NCI-H1694 (cell line): ENCODE data around the gene ZBTB46.
"Not testable (repeated sequence)": the region's sequence is repeated elsewhere in the genome, so short reads cannot be mapped to it uniquely, and the experiment has no call there.

Source experiments
- DNase-seq: peaks from one replicate; lab custom pipeline; 2025; lab: John Stamatoyannopoulos, UW

The ZBTB46 gene

DNA sequence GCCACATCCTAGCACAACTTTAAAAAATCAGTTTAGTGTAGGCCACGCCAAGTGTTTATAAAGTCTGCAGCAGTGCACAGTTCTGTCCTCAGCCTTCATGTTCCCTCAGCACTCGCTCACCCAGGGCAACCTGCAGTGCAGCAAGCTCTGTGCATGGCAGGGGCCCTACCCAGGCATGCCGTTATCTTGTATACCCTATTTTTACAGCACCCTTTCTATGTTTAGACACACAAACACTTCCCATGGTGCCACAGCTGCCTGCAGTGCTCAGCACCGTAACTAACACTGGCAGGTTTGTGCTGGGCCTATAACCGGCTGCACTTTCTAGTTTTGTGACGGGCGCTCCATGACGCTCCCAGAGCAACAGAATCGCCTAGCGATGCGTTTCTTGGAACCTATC, 43.8 kb downstream of the ZBTB46 start:
- DNase-seq: no peak

DNA sequence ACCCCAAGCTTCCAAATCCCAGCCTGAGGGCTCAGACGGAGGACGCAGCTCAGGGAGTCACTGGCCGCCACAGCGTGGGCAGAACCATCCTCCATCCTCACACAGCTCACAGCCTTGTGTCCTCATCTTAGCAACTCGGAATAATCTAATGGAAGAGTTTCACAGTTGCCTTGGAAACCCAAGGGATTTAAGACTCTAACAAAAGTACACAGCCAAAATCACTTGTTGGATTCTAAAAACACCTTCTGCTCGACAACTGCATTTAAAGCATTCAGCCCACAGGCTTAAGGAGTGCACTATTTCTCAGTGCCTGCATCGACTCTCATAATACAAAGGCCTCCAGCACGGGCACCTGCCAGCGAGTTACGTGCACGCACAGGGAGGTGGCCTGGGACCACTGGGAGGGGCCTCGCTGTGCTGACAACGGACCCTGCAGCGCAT, 45.4 kb downstream of the ZBTB46 start:
- DNase-seq: no peak

DNA sequence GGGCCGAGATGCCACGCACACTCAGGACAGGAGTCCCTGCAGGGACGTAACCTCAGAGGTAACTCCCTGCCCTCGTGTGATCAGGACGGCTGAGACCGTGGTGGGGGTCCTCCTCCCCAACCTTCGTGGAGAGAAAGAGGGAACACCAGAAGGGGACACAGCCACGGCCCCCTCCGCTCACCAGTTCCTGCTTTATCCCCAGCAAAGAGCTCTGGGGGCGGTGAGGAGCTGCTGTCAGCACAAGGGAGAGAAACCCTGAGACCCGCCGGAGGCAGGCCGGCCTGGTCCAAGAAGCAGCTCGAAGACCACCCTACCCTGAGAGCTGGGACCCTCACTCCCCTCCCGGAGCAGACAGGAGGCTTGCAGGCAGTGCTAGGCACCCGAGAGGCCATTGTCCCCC, 47.1 kb downstream of the ZBTB46 start:
- DNase-seq: no peak

DNA sequence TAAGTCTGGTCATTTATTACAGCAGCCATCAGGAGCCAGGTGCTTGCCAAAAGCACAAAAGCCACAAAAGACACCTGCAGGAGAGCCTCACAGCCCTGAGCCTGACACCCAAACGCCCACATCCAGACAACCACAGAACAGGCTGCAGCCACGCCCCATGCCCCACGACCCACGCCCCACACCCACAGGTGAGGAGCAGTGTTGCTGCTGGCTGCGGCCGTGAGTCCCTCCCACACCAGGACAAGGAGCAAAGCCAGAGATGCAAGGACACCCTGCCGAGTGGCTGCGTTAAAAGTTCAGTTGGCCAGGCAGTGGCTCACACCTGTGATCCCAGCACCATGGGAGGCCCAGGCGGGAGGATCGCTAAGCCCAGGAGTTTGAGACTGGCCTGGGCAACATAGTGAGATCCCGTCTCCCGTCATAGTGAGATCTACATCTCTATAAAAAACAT, 48.5 kb downstream of the ZBTB46 start:
- DNase-seq: no peak

DNA sequence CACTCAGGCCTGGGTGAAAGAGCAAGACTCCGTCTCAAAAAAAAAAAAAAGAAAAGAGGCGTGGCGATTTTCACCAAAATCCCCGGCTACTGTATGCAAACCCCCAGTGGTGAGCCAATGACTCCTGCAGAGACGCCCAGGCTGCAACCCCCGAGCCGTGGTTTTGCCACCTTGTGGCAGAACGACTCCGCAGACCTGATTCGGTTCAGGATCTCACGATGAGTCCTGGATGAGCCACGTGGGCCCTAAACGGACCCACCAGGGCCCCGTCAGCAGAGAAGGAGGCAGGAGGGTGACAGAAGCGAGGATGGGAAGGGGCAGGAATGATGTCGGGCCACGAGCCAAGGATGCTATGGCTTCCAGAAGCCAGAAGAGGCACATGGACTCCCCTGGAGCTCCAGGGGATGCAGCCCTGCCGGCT, 49.0 kb downstream of the ZBTB46 start:
- DNase-seq: no peak

DNA sequence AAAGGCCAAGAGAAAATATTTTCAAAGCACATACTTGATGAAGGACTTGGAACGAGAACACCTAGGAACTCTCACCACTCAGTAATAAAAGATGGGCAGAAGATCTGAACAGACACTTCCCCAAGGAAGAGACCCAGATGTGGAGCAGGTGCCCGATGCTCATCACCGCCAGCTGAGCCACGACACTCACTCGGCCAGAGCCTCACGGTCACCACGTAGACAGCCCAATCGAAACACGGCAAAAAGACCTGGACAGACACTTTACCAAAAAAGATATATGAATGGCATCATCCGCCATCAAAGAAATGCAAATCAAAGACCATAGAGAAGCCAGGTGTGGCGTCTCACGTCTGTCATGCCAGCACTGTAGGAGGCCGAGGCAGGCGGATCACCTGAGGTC, 49.9 kb downstream of the ZBTB46 start:
- no peak for DNase-seq

DNA sequence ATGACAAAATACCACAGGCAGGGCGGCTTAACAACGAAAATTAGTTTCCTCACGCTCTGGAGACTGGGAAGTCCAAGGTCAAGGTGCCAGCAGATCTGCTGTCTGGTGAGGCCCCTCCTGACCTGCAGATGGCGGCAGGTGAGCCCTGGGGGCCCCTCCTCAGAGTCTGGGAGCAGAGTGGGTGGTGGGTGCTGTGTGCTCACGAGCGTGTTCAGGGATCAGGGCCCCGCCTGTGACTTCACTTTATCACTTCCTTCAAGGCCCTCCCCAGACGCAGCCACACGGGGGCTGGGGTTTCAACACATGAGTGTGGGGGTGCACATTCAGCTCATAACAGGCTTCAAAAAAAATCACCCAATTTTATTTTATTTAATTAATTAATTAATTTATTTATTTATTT, 52.2 kb downstream of the ZBTB46 start:
- DNase-seq: no peak

DNA sequence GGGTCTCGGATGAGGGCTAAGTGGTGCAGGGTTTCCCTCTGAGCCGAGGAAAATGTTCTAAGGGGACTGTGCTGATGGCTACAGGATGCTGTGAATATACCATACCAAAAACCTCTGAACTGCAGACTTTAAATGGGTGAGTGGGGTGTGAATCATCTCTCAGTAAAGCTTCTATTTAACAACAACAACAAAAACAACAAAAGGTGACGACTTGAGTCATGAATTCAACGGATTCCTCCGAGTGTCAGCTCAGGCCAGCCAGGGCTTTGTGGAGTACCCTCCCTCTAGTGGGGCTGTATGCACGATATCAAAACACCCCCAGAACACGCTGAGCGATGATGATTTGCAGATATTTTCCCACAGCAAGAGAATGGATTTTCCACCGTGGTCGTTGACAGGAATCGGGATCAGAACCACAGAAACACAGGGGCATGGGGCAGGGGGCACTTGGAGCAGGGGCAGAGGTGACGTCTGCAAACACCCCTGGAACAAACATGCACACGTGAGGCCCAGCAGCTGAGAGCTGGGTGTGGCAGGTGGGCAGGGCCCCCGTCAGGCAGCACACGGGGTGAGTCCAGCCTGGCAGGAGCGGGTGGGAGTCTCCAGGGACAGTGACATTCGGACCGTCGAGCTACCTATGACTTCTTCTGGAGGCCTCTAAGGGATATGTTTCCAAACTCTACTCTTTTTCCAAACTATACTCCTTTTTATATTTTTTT, 52.9 kb downstream of the ZBTB46 start:
- DNase-seq: no peak

DNA sequence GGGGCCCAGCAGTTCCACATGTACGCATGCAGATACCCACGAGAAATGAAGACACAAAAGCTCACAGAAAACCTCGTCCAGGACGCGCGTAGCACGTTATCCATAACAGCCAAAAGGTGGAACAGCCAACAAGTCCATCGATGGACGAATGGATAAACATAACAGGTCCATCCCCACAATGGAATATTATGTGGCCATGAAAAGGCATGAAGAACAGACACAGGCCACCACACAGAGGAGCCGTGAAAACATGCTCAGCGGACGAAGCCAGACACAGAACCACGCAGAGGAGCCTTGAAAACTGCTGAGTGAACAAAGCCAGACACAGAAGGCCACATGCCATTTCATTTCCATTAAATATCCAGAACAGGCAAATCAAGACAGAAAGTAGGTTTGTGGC, 53.5 kb downstream of the ZBTB46 start:
- DNase-seq: no peak

DNA sequence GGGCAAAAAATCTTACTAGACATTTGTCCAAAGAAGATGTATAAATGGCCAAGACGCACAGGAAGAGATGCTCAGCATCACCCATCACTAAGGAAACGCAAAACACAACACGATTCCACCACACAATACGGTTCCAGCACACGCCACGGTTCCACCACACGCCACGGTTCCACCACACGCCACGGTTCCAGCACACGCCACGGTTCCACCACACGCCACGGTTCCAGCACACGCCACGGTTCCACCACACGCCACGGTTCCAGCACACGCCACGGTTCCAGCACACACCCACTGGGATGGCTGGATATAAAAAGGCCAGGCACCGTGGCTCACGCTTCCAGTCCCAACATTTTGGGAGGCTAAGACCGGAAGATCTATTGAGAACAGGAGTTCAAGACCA, 54.2 kb downstream of the ZBTB46 start:
- DNase-seq: not testable (repeated sequence)

DNA sequence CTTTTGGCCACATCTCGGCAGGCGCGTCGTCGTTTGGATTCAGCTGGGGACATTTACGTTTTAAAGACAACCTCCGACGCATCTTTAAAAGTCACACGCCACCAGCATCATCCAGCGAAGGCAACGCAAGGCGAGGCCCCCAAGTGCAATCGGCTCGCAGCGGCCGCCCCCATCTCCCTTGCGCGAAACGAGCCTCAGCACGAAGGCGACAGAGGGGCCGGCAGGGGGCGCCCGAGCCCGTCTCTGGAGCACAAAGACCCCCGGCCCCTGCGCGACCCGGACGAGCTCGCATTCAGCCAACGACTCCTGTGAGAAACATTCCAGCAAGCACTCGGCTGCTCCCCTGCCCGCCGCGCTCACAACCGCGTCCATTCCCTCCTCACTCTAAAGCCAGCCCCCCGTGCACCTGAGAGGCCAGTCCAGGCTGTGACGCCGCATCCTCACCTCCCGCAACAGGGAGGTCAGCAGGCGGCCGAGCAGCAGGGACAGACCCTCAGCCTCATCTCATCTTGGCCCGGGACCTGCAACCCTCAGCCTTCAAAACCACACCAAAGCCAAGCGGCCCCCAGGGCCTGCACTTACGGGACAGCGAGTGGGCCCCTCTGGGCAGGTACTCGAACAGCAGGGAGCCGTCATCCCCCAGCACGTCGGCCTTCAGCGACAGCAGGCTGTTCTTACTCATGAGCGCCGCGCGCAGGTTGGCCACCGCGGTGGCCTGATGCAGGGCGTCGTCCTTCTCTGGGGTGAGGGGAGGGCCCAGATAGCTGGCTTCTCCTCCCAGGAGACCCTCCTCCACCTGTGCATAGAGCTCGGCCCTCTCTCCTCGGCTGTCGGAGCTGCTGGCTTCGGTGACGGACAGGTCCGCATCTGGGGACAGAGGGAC, 55.7 kb downstream of the ZBTB46 start:
- no peak for DNase-seq

DNA sequence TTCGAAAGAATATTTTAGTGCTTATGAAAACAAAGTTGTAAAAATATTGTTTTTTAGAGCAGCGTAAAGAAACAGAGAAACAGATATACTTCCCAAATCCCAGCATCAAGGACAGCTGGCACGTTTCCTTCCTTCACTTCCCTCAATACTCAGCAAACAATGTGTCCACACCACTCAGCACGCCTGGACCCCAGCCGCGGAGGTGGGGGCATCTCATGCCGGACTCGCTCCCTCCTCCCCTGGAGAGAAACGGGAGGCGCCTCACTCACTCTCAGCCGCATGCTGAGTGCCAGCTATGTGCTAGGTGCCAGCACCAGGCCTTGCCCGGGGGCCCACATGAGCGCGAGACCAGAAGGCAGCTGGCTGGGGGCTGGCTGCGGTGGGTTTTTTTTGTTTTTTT, 56.8 kb downstream of the ZBTB46 start:
- DNase-seq: no peak

DNA sequence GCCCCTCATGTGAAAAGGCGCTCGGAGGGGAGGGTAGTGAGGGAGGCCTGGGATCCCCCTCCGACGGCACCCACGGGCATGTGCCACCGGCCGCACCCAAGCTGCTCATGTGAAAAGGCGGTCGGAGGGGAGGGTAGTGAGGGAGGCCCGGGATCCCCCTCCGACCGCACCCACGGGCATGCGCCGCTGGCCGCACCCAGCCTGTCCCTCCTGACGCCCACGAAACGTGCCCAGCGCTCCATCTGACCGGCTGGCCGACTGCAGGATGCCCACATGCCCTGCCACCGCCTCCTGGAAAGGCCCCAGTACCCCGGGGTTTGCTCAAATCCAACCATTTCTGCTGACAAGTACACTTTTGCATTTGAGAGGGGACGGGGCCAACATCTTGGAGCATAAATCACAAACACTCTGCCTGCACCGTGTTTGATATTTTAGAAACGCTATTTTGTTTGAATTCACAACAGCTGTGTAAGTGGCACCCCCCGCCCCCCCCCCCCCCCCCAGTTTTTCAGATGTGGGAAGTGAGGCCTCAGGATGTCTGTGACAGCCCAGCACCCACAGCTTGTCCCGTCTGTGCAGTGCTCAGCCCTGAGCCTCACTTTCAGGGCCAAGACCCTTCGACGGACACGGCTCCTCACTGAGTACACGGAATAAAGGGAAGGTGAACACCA, 57.4 kb downstream of the ZBTB46 start:
- no peak for DNase-seq

DNA sequence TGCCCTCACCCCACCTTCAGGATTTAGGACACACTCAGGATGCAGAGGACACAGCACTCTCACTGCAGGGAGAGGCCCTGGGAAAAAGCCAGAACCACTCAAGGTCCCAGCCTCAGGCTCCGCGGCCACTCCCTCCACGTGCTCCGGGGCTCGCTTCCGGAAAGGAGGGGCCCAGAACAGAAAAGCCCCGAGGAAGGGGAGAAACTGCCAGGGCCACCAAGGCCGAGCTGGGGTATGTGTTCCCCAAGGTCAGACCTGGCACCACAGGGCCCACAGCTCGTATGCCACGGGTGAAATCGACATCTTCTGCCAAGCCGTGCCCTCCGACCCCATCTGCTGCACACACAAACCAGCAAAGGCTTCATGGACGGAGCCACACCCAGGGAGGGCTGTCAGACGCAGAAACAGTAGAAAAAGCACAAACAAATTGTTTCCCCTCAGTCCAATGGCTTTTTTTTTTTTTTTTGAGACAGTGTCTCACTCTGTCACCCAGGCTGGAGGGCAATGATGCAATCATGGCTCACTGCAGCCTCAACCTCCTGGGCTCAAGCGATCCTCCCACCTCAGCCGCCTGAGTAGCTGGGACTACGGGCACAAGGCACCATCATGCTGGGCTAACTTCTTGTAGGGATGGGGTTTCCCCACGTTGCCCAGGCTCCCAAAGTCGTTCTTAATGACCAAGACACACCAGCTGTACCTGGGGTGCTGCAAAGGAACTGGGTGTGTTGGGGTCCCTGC, 58.1 kb downstream of the ZBTB46 start:
- no peak for DNase-seq

DNA sequence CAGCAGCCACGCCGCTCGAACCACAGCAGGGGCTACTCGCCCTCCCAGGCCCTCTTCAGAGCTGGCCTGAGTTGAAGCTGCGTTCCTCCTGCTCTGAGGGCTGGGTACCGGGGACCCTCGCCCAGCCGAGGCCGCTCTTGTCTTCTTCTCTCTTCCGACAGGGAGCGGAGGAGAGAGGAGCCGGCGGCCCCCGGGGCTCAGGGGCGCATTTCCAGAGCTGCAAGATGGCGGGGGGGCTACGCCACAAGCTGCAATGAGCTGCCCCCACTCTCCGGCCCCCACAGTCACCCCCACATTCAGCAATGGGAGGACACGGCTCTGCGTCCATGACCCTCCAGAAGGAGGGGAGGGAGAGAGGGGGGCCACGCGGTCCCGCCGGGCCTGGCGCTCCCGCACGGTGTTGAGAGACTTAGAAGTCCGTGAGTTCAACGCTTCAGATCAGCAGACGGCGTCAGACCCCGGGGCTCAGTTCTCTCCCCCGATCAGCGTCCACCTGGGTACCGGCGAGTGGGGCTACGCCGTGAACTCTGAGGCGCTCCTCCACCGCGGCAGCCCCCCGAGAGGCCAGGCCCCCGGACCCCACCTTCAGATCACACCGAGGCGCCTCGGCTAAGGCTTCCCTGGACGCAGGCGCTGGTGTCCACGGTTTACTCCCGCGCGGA, 59.9 kb downstream of the ZBTB46 start:
- no peak for DNase-seq

DNA sequence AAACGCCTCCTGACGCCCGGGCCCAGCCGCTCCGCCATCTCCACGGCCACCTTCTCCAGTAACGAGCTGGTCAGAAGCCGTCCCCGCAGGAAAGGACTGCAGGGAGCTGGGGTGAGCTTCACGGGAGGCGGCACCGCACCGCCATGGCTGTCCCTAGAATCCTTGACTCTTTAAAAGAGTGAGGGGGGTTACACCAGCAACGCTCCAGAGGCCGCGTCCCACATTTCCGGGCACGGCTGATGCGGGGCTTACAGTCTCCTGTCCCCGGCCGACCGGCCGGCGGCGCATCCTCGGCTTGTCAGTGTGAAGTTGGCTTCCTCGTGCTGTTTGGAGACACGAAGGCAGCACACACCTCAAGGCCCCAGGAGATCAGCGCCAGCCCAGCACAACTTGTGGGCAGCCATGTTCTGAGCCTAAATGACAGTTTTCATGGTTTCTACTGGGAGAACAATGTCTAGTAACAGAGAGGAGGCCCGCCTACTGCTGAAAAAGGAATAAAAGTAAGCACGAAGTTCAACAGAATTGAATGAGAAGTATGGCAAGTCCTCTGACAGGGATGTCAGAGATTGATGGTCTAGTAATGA, 61.1 kb downstream of the ZBTB46 start:
- no peak for DNase-seq

DNA sequence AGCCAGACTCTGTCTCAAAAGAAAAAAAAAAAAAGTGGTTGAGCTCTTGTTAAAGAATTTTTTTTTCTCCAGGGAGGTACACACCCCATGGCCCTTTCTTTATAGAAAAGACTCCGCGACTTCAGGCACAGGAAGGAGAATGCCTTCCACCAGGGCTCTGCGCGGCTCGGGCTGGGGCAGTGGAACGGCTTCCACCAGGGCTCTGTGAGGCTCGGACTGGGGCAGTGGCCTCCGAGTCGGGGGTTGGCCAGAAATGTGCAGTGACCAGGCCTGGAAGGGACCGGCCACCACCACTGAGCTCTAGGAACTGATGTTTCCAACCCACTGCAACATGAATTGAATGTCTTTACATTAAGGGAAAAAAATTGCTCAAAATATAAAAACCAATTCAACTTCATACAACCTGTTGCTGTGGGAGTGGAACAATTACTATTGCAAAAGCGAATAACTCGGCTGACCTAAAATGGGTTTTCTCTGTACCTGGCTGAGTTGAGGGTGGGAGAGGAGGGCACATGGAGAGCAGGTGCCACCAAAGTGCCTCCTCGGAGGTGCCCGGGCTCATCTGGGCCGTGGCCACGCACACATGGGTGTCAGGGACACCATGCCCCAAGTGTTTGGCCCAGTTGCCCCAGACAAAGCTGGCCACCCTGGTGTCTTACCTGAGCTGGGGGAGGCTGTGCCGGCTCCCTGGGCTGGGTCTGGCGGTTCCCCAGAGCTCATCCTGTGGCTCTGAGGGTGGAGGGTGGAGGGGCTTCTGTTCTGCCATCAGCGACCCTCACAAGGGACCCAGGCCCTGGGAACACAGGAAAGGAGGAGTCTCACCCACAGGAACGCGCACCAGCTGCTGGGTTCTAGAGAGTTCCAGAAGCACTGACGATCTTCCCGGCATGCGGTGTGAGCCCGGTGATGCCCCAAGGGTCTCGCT, 62.2 kb downstream of the ZBTB46 start:
- DNase-seq: no peak

DNA sequence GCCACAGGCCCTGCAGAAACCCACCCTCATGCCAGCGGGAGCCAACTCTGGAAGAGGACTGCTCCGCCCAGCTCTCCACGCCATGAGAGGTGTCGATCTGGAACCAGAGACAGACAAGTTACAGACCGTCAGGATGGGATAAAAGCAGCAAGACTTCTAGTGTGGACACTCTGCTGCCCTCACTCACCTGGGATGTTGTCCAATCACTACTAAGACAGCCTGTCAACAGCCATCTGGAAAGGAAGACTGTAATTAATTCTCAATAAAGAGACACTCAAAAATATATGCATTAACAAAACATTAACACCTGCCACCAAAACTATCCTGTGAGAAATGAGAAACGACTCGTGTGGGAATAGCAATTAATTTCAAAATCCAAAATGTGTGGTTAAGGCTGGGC, 63.2 kb downstream of the ZBTB46 start:
- DNase-seq: no peak

DNA sequence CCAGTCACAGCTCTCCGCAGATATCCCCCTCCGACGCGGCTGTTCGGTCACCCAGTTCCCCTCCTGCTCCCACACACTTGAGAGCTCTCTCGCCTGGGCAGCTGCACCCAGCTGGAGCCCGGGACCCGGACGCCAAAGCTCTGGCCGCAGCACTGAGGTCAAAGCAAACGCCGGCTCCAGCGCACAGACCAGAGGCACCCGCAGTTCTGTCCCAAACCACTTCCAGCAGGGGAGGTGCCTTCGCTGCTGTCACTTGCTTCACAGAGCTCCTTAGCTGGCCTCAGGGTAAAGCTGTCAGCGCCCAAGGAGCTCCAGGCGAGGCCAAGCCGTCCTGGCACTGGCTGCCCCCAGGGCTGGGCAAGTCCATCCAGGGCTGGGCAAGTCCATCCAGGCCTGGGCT, 63.6 kb downstream of the ZBTB46 start:
- DNase-seq: no peak
